Activated T-helper 17 cell treated with anti-CD3 and anti-CD28 coated beads, Interleukin-2, amount 50 U/mL, for 72 hours (primary cell): ENCODE data around the gene KCNIP4. TPM values are rescaled to one million over a fixed set of nuclear protein-coding genes. Genes with fewer than 3 reads are reported as not detected.

ENCODE experiments used
- ATAC-seq: fragments of 150-1000 bp; cut with Tn5 transposase; replicated peaks from 2 replicates; pipeline ENCODE4 v1.10.0; 2021; ENCODE audit warnings: mild to moderate bottlenecking, moderate library complexity
- H3K27ac Mint-ChIP-seq: one replicate; pipeline ENCODE4 v1.8.0; 2022; ENCODE audit warnings: mixed read lengths
- H3K27me3 Mint-ChIP-seq: one replicate; pipeline ENCODE4 v1.8.0; 2022; ENCODE audit warnings: mixed read lengths
- H3K36me3 Mint-ChIP-seq: one replicate; pipeline ENCODE4 v1.8.0; 2022; ENCODE audit warnings: low read depth, mild to moderate bottlenecking, mixed read lengths
- H3K4me1 Mint-ChIP-seq: one replicate; pipeline ENCODE4 v1.8.0; 2022; ENCODE audit warnings: mixed read lengths
- H3K4me3 Mint-ChIP-seq: one replicate; pipeline ENCODE4 v1.8.0; 2022; ENCODE audit warnings: mild to moderate bottlenecking, mixed read lengths
- H3K9me3 Mint-ChIP-seq: one replicate; pipeline ENCODE4 v1.8.0; 2022; ENCODE audit warnings: mixed read lengths
- total RNA-seq, 2 donors: library from RNA; stranded (reverse); gene quantifications; one replicate each; pipeline ENCODE4 v1.2.3, GENCODE V29; 2022

The KCNIP4 gene
- total RNA-seq, 2 donors from 2014 or later: not detected

GRCh38 chr4:21102667-21103066 lies 845.9 kb downstream of the KCNIP4 start:
- ATAC-seq: no peak
- Mint-ChIP-seq H3K27ac (no peak overlapping the region), H3K4me3 (no peak overlapping the region), H3K36me3 (no peaks in the 10 kb centered on the region), H3K9me3 (peaks cover 9% of the 10 kb centered on the region), H3K4me1 (no peaks in the 10 kb centered on the region), H3K27me3 (no peaks in the 10 kb centered on the region)

DNA sequence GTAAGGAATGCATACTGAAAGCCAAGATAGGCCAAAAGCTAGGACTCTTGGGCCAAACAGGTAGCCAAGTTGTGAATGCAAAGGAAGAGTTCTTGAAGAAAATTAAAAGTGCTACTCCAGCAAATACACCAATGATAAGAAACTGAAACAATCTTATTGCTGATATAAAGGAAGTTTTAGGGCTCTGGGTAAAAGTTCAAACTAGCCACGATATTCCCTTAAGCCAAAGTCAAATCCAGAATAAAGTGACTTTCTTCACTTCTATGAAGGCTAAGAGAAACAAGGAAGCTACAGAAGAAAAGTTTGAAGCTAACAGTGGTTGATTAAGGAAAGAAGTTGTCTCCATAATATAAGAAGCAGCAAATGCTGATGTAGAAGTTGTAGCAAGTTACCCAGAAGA lies 850.7 kb downstream of the KCNIP4 start:
- Mint-ChIP-seq H3K36me3 (no peaks in the 10 kb centered on the region), H3K9me3 (peaks cover 9% of the 10 kb centered on the region), H3K4me3 (no peak overlapping the region), H3K4me1 (no peaks in the 10 kb centered on the region), H3K27me3 (no peaks in the 10 kb centered on the region), H3K27ac (no peak overlapping the region)
- no peak for ATAC-seq

DNA sequence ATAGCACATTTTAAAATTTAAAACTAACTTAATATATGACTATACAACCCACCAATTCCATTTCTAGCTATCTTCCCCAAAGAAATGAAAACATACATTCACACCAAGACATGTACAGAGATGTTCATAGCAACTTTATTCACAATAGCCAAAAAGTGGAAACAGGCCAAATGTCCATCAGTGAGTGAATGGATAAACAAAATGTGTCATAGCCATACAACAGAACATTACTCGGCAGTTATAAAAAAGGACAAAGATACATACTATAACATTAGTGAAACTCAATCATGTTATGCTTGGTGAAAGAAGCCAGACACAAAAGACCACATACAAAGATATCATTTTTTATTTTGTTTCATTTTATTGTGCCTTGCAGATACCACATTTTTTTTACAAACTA lies 851.5 kb downstream of the KCNIP4 start:
- Mint-ChIP-seq H3K4me1 (no peaks in the 10 kb centered on the region), H3K27me3 (no peaks in the 10 kb centered on the region), H3K27ac (no peak overlapping the region), H3K4me3 (no peak overlapping the region), H3K36me3 (no peaks in the 10 kb centered on the region), H3K9me3 (peaks cover 9% of the 10 kb centered on the region)
- no peak for ATAC-seq

GRCh38 chr4:21092531-21092930 lies 856.0 kb downstream of the KCNIP4 start:
- H3K9me3 Mint-ChIP-seq: peaks cover 13% of the 10 kb centered on the region
- no peak overlapping the region for H3K27ac Mint-ChIP-seq
- no peak for ATAC-seq
- peaks cover 3% of the 10 kb centered on the region for H3K4me1 Mint-ChIP-seq
- H3K36me3 Mint-ChIP-seq: no peaks in the 10 kb centered on the region
- H3K4me3 Mint-ChIP-seq: no peak overlapping the region
- no peaks in the 10 kb centered on the region for H3K27me3 Mint-ChIP-seq

- Mint-ChIP-seq H3K27ac (no peak overlapping the region), H3K27me3 (no peaks in the 10 kb centered on the region), H3K9me3 (peaks cover 16% of the 10 kb centered on the region), H3K4me3 (no peak overlapping the region), H3K36me3 (no peaks in the 10 kb centered on the region), H3K4me1 (peaks cover 3% of the 10 kb centered on the region)
- no peak for ATAC-seq
Observed at GRCh38 chr4:21090094-21090666, 858.4 kb downstream of the KCNIP4 start.

GRCh38 chr4:21083413-21083812 lies 865.2 kb downstream of the KCNIP4 start:
- H3K4me1 Mint-ChIP-seq: peaks cover 2% of the 10 kb centered on the region
- no peaks in the 10 kb centered on the region for H3K27me3 Mint-ChIP-seq
- no peaks in the 10 kb centered on the region for H3K36me3 Mint-ChIP-seq
- no peak for ATAC-seq
- peaks cover 6% of the 10 kb centered on the region for H3K9me3 Mint-ChIP-seq
- H3K4me3 Mint-ChIP-seq: no peak overlapping the region
- no peak overlapping the region for H3K27ac Mint-ChIP-seq

- ATAC-seq: no peak
- Mint-ChIP-seq H3K4me3 (no peak overlapping the region), H3K27ac (no peak overlapping the region), H3K4me1 (no peaks in the 10 kb centered on the region), H3K36me3 (no peaks in the 10 kb centered on the region), H3K27me3 (no peaks in the 10 kb centered on the region), H3K9me3 (peaks cover 4% of the 10 kb centered on the region)
Observed at GRCh38 chr4:21077967-21078366, 870.6 kb downstream of the KCNIP4 start.

- Mint-ChIP-seq H3K27ac (no peak overlapping the region), H3K27me3 (no peaks in the 10 kb centered on the region), H3K4me3 (no peak overlapping the region), H3K36me3 (no peaks in the 10 kb centered on the region), H3K9me3 (no peaks in the 10 kb centered on the region), H3K4me1 (no peaks in the 10 kb centered on the region)
- ATAC-seq: no peak
Observed at GRCh38 chr4:21067351-21067750, 881.2 kb downstream of the KCNIP4 start.

- Mint-ChIP-seq H3K27ac (no peak overlapping the region), H3K4me3 (no peak overlapping the region), H3K9me3 (peaks cover 8% of the 10 kb centered on the region), H3K4me1 (no peaks in the 10 kb centered on the region), H3K27me3 (no peaks in the 10 kb centered on the region), H3K36me3 (no peaks in the 10 kb centered on the region)
- ATAC-seq: no peak
Observed at GRCh38 chr4:21061902-21062301, 886.7 kb downstream of the KCNIP4 start.

DNA sequence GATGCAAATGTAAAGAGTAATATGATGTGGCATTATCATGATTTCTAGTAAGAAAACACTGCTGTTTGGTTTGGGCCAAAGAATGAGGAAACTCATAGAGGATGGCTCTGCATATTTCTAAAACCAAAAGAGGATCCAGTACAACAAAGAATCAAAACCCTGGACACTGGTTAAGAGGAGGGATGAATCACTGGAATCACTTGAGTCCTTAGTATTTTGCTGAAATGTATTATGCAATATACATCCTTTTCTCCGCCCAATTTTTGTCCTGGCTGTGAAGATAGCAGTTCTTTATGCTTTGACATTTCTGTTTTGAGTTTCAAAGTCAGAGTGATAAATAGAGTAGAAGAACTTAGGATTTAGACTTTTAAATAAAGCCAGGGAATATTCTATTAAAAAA lies 902.4 kb downstream of the KCNIP4 start:
- no peaks in the 10 kb centered on the region for H3K4me1 Mint-ChIP-seq
- H3K9me3 Mint-ChIP-seq: no peaks in the 10 kb centered on the region
- no peaks in the 10 kb centered on the region for H3K27me3 Mint-ChIP-seq
- no peak overlapping the region for H3K4me3 Mint-ChIP-seq
- no peak for ATAC-seq
- H3K27ac Mint-ChIP-seq: no peak overlapping the region
- no peaks in the 10 kb centered on the region for H3K36me3 Mint-ChIP-seq

DNA sequence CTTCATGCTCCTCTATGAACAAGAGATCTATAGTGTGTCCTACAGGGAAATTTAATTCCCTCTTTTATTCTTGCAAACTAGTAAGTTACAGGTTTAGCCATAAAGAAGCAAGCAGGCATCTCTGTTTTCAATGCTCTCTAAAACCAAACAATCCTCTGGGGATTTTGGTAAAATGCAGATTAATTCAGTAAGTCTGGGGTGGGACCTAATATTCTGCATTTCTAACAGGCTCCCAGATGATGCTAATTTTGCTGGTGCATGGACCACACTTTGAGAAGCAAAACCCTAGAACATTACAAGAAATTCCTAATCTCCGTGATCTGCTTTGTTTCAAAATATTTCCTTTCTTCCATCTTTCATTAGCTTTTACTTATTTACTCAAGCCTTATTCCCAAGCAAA lies 903.5 kb downstream of the KCNIP4 start:
- Mint-ChIP-seq H3K27me3 (no peaks in the 10 kb centered on the region), H3K27ac (no peak overlapping the region), H3K4me1 (no peaks in the 10 kb centered on the region), H3K4me3 (no peak overlapping the region), H3K36me3 (no peaks in the 10 kb centered on the region), H3K9me3 (no peaks in the 10 kb centered on the region)
- ATAC-seq: no peak

DNA sequence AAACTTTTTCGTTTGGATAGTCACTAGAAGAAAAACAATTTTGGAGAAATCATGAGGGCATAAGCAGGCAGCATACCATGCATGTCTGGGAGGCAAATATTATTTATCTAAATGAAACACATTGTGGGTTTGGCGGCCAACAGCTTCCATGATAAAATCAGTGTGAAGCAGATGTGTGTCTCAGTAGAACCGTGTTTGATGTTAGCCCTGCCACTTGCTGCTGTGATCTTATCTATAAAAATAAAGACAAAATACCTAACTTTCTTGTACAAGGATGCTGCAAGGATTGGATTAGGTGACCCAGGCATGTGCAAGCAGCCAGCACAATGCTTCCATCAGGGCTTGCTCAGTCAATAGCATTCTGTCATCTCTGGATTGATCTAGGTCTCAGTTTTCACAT lies 906.9 kb downstream of the KCNIP4 start:
- H3K36me3 Mint-ChIP-seq: no peaks in the 10 kb centered on the region
- no peak overlapping the region for H3K4me3 Mint-ChIP-seq
- no peaks in the 10 kb centered on the region for H3K4me1 Mint-ChIP-seq
- ATAC-seq: no peak
- no peak overlapping the region for H3K27ac Mint-ChIP-seq
- H3K27me3 Mint-ChIP-seq: no peaks in the 10 kb centered on the region
- H3K9me3 Mint-ChIP-seq: no peaks in the 10 kb centered on the region

DNA sequence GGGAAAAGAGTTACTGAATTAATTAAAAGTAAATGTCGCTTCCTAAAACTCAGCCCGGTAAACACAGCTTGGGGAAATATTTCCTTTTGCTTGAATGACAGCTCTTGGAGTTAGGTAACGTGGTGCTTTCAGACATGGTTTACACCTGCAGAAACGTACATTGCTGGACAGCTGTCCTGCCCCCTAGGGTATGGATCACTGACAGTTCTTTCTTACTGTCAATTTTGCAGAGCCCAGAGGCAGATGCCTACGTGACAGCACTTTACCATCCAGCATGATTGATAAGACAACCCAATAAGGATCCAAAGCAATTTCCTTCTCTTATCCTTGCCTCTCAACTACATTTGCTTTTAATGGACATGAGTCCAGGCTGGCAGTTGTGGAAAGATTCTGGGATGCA lies 913.8 kb downstream of the KCNIP4 start:
- Mint-ChIP-seq H3K27me3 (no peaks in the 10 kb centered on the region), H3K9me3 (peaks cover 3% of the 10 kb centered on the region), H3K27ac (no peak overlapping the region), H3K36me3 (no peaks in the 10 kb centered on the region), H3K4me1 (no peaks in the 10 kb centered on the region), H3K4me3 (no peak overlapping the region)
- ATAC-seq: no peak

- Mint-ChIP-seq H3K9me3 (peaks cover 7% of the 10 kb centered on the region), H3K27me3 (no peaks in the 10 kb centered on the region), H3K4me3 (no peak overlapping the region), H3K4me1 (no peaks in the 10 kb centered on the region), H3K27ac (no peak overlapping the region), H3K36me3 (no peaks in the 10 kb centered on the region)
- ATAC-seq: no peak
Observed at GRCh38 chr4:21032089-21032645, 916.4 kb downstream of the KCNIP4 start.

DNA sequence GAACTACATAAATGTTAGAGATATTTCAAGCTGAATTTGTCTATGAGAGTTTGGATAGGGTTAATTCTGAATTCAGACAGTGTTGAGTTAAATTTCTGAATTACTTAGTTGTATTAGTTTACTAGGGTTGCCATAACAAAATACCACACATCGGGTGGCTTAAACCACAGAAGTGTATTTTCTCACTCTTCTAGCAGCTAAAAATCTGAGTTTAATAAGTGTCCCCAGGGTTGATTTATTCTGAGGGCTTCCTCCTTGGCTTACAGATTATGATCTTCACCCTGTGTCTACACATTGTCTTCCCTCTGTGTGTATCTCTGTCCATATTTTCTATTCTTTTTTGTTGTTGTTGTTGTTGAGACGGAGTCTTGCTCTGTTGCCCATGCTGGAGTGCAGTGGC lies 929.8 kb downstream of the KCNIP4 start:
- Mint-ChIP-seq H3K27me3 (no peaks in the 10 kb centered on the region), H3K4me1 (peaks cover 5% of the 10 kb centered on the region), H3K36me3 (no peaks in the 10 kb centered on the region), H3K27ac (no peak overlapping the region), H3K9me3 (peaks cover 5% of the 10 kb centered on the region), H3K4me3 (no peak overlapping the region)
- no peak for ATAC-seq

- no peak for ATAC-seq
- H3K9me3 Mint-ChIP-seq: peaks cover 5% of the 10 kb centered on the region
- no peaks in the 10 kb centered on the region for H3K27me3 Mint-ChIP-seq
- no peak overlapping the region for H3K4me3 Mint-ChIP-seq
- no peaks in the 10 kb centered on the region for H3K4me1 Mint-ChIP-seq
- no peak overlapping the region for H3K27ac Mint-ChIP-seq
- H3K36me3 Mint-ChIP-seq: no peaks in the 10 kb centered on the region
Observed at GRCh38 chr4:21013501-21013900, 935.1 kb downstream of the KCNIP4 start.
